H1 (cell line): ENCODE measurements around the gene KIF5C. TPM values are rescaled to one million over a fixed set of nuclear protein-coding genes. Genes with fewer than 3 reads are reported as not detected.

Experiments used
- CTCF ChIA-PET: fragments of 300-600 bp; sonication (Branson Sonifier 250); formaldehyde crosslinking; loops from one replicate; lab custom pipeline; 2021; ENCODE audit not compliant: partially characterized antibody; lab: Charles Lee
- POLR2A ChIA-PET: fragments of 300-600 bp; sonication (Branson Sonifier 250); formaldehyde crosslinking; loops from one replicate; lab custom pipeline; 2021; ENCODE audit warnings: inconsistent platforms; ENCODE audit not compliant: partially characterized antibody; lab: Charles Lee
- DNase-seq, 2 experiments: peaks; one replicate each; pipeline versions ENCODE4 v3.0.0 to v3.0.0-alpha.2; 2010 to 2022; ENCODE audit warnings: low spot score in 2 of 2, low read depth in 1 of 2, mixed read lengths in 1 of 2
- FAIRE-seq: peaks from 2 replicates; lab custom pipeline; 2011; peaks lifted over from hg19 to GRCh38; lab: Jason Lieb, UNC
- H2AFZ ChIP-seq: 2 replicates; pipeline ENCODE4 v1.8.1; 2012; ENCODE audit warnings: low read length, inconsistent platforms
- H2AK5ac ChIP-seq: 2 replicates; pipeline ENCODE4 v1.6.1; 2013; ENCODE audit warnings: low read depth, low read length
- H2BK120ac ChIP-seq: replicated peaks from 2 replicates; pipeline ENCODE3; 2013; ENCODE audit warnings: low read depth, low read length, inconsistent platforms
- H2BK12ac ChIP-seq: 2 replicates; pipeline ENCODE4 v1.6.1; 2013; ENCODE audit warnings: low read depth, low read length
- H2BK15ac ChIP-seq: 2 replicates; pipeline ENCODE4 v1.6.1; 2013; ENCODE audit warnings: low read length
- H2BK20ac ChIP-seq: 2 replicates; pipeline ENCODE4 v1.6.1; 2013; ENCODE audit warnings: low read length
- H2BK5ac ChIP-seq: 2 replicates; pipeline ENCODE4 v1.6.1; 2013; ENCODE audit warnings: low read depth, low read length
- H3K14ac ChIP-seq: 2 replicates; pipeline ENCODE4 v1.6.1; 2013; ENCODE audit warnings: inconsistent platforms; ENCODE audit not compliant: insufficient read length
- H3K18ac ChIP-seq: 2 replicates; pipeline ENCODE4 v1.6.1; 2013; ENCODE audit warnings: low read length; ENCODE audit errors: extremely low read depth
- H3K23ac ChIP-seq: 2 replicates; pipeline ENCODE4 v1.6.1; 2013; ENCODE audit warnings: inconsistent platforms; ENCODE audit not compliant: insufficient read length
- H3K23me2 ChIP-seq: 2 replicates; pipeline ENCODE4 v1.6.1; 2013; ENCODE audit warnings: low read depth, low read length
- H3K27ac ChIP-seq: 2 replicates; pipeline ENCODE4 v1.6.1; 2011; ENCODE audit warnings: low read depth, low read length, inconsistent platforms
- H3K27me3 ChIP-seq, 4 experiments: replicated peaks in 1 of 4; 1 replicate in 1 of 4; 2 replicates in 3 of 4; pipeline versions ENCODE4 v1.6.1 to v1.8.1; 2011 to 2013; ENCODE audit warnings: low read length in 3 of 4, mild to moderate bottlenecking in 3 of 4, inconsistent platforms in 2 of 4, mixed read lengths in 2 of 4, moderate library complexity in 1 of 4; ENCODE audit not compliant: control insufficient read depth in 3 of 4, insufficient read depth in 3 of 4; ENCODE audit errors: extremely low read depth in 1 of 4
- H3K36me3 ChIP-seq, 4 experiments: 2 replicates each; pipeline versions ENCODE4 v1.6.1 to v1.8.1; 2011 to 2013; ENCODE audit warnings: mild to moderate bottlenecking in 4 of 4, low read length in 3 of 4, moderate library complexity in 2 of 4, control low read depth in 1 of 4, inconsistent platforms in 1 of 4; ENCODE audit not compliant: insufficient read depth in 4 of 4, control insufficient read depth in 2 of 4
- H3K4ac ChIP-seq: replicated peaks from 2 replicates; pipeline ENCODE3; 2013; ENCODE audit warnings: low read length, low read depth, mixed read lengths, inconsistent platforms; ENCODE audit not compliant: insufficient read length
- H3K4me1 ChIP-seq, 4 experiments: replicated peaks in 1 of 4; 1 replicate in 1 of 4; 2 replicates in 3 of 4; pipeline versions ENCODE4 v1.6.1 to v1.8.1; 2011 to 2013; ENCODE audit warnings: low read length in 3 of 4, inconsistent platforms in 2 of 4, mixed read lengths in 1 of 4; ENCODE audit not compliant: insufficient read depth in 4 of 4, control insufficient read depth in 3 of 4
- H3K4me2 ChIP-seq, 2 experiments: 2 replicates each; pipeline versions ENCODE4 v1.6.1 to v1.8.1; 2011 to 2013; ENCODE audit warnings: low read depth in 2 of 2, low read length in 2 of 2, control low read depth in 1 of 2, inconsistent platforms in 1 of 2, mild to moderate bottlenecking in 1 of 2; ENCODE audit not compliant: insufficient read depth in 1 of 2
- H3K4me3 ChIP-seq, 4 experiments: fragments of 200-600, 300-600 bp in 1 of 4; sonication (generic), shearing (Covaris generic), sonication (Bioruptor Twin) in 1 of 4; 2 replicates each; pipeline versions ENCODE4 v1.5.1 to v1.8.1; 2011 to 2016; ENCODE audit warnings: low read length in 4 of 4, low read depth in 3 of 4, control low read depth in 2 of 4, inconsistent platforms in 2 of 4, mild to moderate bottlenecking in 2 of 4, mixed read lengths in 1 of 4, moderate library complexity in 1 of 4; ENCODE audit not compliant: insufficient read depth in 2 of 4; ENCODE audit errors: extremely low read depth in 1 of 4
- H3K56ac ChIP-seq: replicated peaks from 2 replicates; pipeline ENCODE3; 2013; ENCODE audit warnings: low read depth, mild to moderate bottlenecking, mixed read lengths, low read length, inconsistent platforms; ENCODE audit not compliant: insufficient read length
- H3K79me1 ChIP-seq: 2 replicates; pipeline ENCODE4 v1.6.1; 2013; ENCODE audit warnings: low read depth, low read length, control low read depth
- H3K79me2 ChIP-seq, 2 experiments: 2 replicates each; pipeline versions ENCODE4 v1.6.1 to v1.8.1; 2012 to 2013; ENCODE audit warnings: low read length in 2 of 2, mild to moderate bottlenecking in 2 of 2, inconsistent platforms in 1 of 2; ENCODE audit not compliant: insufficient read depth in 2 of 2, control insufficient read depth in 1 of 2
- H3K9ac ChIP-seq, 4 experiments: replicated peaks in 1 of 4; 1 replicate in 1 of 4; 2 replicates in 3 of 4; pipeline versions ENCODE4 v1.6.1 to v1.8.1; 2011 to 2013; ENCODE audit warnings: low read depth in 3 of 4, low read length in 3 of 4, control low read depth in 2 of 4, mild to moderate bottlenecking in 2 of 4, moderate library complexity in 2 of 4, inconsistent platforms in 1 of 4; ENCODE audit errors: extremely low read depth in 1 of 4
- H3K9me3 ChIP-seq, 2 experiments: 2 replicates each; pipeline versions ENCODE4 v1.6.1 to v1.8.1; 2012 to 2013; ENCODE audit warnings: mild to moderate bottlenecking in 2 of 2, moderate library complexity in 2 of 2, control low read depth in 1 of 2, inconsistent platforms in 1 of 2, low read depth in 1 of 2, low read length in 1 of 2, mixed read lengths in 1 of 2; ENCODE audit not compliant: insufficient read depth in 2 of 2
- H4K20me1 ChIP-seq, 2 experiments: replicated peaks in 1 of 2; 2 replicates each; pipeline versions ENCODE3 to v1.8.1; 2011 to 2013; ENCODE audit warnings: inconsistent platforms in 2 of 2, low read length in 2 of 2, mild to moderate bottlenecking in 1 of 2; ENCODE audit not compliant: insufficient read depth in 2 of 2, control insufficient read depth in 1 of 2
- H4K5ac ChIP-seq: 2 replicates; pipeline ENCODE4 v1.6.1; 2013; ENCODE audit warnings: low read length, low read depth, mixed read lengths, inconsistent platforms; ENCODE audit not compliant: insufficient read length
- H4K8ac ChIP-seq: 2 replicates; pipeline ENCODE4 v1.8.0; 2013; ENCODE audit warnings: mild to moderate bottlenecking, moderate library complexity, low read length, inconsistent platforms; ENCODE audit not compliant: insufficient read depth; ENCODE audit errors: extremely low read depth
- H4K91ac ChIP-seq: replicated peaks from 2 replicates; pipeline ENCODE3; 2013; ENCODE audit warnings: low read length, mixed read lengths, inconsistent platforms; ENCODE audit not compliant: insufficient read length
- ASH2L ChIP-seq: fragments of 200-600, 300-600 bp; sonication (generic); IDR thresholded peaks from one replicate; pipeline ENCODE4 v1.7.1; 2017; ENCODE audit warnings: low read length
- BCL11A ChIP-seq, 2 experiments: IDR thresholded peaks; one replicate each; pipeline ENCODE4 v1.6.1; 2011; ENCODE audit warnings: low read depth in 2 of 2, low read length in 2 of 2, mild to moderate bottlenecking in 2 of 2
- BRCA1 ChIP-seq: IDR thresholded peaks from 2 replicates; pipeline ENCODE4 v1.6.1; 2012; ENCODE audit warnings: low read depth, low read length, improper control_type of control experiment
- CTCF ChIP-seq, 3 experiments: IDR thresholded peaks; 1 replicate in 2 of 3; 2 replicates in 1 of 3; pipeline versions ENCODE4 v1.5.1 to v1.6.1; 2011; ENCODE audit warnings: low read length in 3 of 3, mild to moderate bottlenecking in 3 of 3, inconsistent platforms in 2 of 3, low read depth in 1 of 3, moderate library complexity in 1 of 3; ENCODE audit not compliant: insufficient read depth in 1 of 3; ENCODE audit errors: control extremely low read depth in 1 of 3
- HDAC2 ChIP-seq, 2 experiments: fragments of 300-600 bp in 1 of 2; sonication (generic) in 1 of 2; IDR thresholded peaks; 2 replicates each; pipeline ENCODE4 v1.6.1; 2011 to 2012; ENCODE audit warnings: low read depth in 2 of 2, low read length in 2 of 2, mild to moderate bottlenecking in 2 of 2, moderate library complexity in 2 of 2, borderline replicate concordance in 1 of 2, inconsistent platforms in 1 of 2
- JUN ChIP-seq: IDR thresholded peaks from 2 replicates; pipeline ENCODE4 v1.6.1; 2011; ENCODE audit warnings: low read depth, mild to moderate bottlenecking, improper control_type of control experiment, low read length
- SP2 ChIP-seq: IDR thresholded peaks from 2 replicates; pipeline ENCODE4 v1.6.1; 2012; ENCODE audit warnings: mild to moderate bottlenecking, low read length, inconsistent platforms
- TEAD4 ChIP-seq: IDR thresholded peaks from 2 replicates; pipeline ENCODE4 v1.6.1; 2012; ENCODE audit warnings: low read depth, low read length, inconsistent platforms, mixed read lengths
- WGBS, 2 experiments: shearing (Covaris generic) in 1 of 2; methylation state at CpG; one replicate each; pipeline versions ENCODE4 v1.1.6 to v1.1.7; 2013 to 2015; ENCODE audit warnings: low lambda C conversion rate in 2 of 2, mixed read lengths in 2 of 2, inconsistent platforms in 1 of 2, low coverage in 1 of 2, missing lambda C conversion rate in 1 of 2; ENCODE audit not compliant: insufficient replicate concordance in 2 of 2, insufficient coverage in 1 of 2, insufficient read length in 1 of 2; ENCODE audit errors: extremely low coverage in 1 of 2, missing lambda C conversion rate in 1 of 2; 5-methylcytosine and 5-hydroxymethylcytosine counted together
- polyA plus RNA-seq, 7 experiments: library from polyadenylated mRNA; depleted of rRNA in 3 of 7; stranded (reverse) in 5 of 7; unstranded in 2 of 7; fragments of >200 nt in 5 of 7; fragments of 200-250 nt in 2 of 7; gene quantifications; 1 replicate in 5 of 7; 2 replicates in 1 of 7; 4 replicates in 1 of 7; pipeline versions ENCODE4 v1.2.1 to v1.2.3, GENCODE V29; 2011 to 2013; ENCODE audit warnings: missing spikeins in 2 of 7, mixed read lengths in 2 of 7
- total RNA-seq: library from RNA; stranded (reverse); fragmentation: NEBNext Ultra II Directional; extraction: Animal tissue kit (Norgen Biotek cat#: 25700); gene quantifications from 2 replicates; pipeline ENCODE4 v1.2.1, GENCODE V29; 2021

KIF5C gene
- total and polyA plus RNA-seq, 2 of the 8 experiments (the other 6 are each of a cell fraction or from before 2014, with no cell fraction given), result 16.3 to 66.4 TPM

DNA sequence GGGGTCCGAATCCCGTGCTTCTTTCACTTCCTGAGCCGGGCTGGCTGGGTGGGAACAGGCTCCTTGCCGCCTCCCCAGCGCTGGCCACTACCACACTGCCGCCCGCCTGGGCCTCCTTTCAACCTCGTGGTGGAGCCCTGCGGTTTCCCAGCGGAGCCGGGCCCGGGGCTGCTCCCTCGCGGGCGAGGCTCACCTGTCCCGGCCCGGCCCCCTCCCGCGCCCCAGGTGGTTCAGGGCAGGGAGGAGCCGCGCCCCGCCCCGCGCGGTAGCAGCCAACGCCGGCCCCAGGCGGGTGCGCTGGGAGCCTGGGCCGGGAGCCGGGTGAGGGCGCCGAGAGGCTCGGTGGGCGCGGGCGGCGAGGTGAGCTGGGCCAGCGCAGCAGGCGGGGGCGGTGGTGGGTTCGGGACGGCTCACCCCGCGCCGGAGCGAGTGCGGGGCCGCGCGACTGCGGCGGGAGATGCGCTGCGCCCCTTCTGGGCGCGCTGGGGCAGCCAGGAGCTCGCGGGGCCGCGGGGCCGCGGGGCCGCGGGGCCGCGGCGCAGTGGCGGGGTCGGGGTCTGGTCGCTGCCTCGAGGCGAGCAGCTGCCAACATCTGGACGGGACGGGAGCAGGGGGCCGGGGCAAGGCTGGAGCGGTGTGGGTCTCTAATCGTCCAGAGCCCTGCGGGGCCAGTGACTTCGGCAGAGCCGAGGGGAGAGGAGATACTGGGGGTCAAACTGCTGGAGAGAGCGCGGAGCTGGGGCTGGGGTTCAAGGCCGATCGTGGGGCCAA lies 163.6 kb downstream of the KIF5C start, which contains the start of gene LYPD6B:
TSS of gene LYPD6B (plus strand) at position 258 of the 771 bp plus-strand sequence. CDS start 92,250 bp downstream, outside the sequence.
- Histone ChIP-seq H3K4me1 (peaks cover under 1 to 5% (median 2%) of the 10 kb centered on the region in 4 experiments; a peak in 5 of 7 replicates), H3K23ac (no peak within 1 kb of the TSS), H3K4me3 (peak within 1 kb of the TSS; percentile 36 to 64 (median 50)), H4K20me1 (peaks cover 2 to 4% of the 10 kb centered on the region in 2 experiments), H3K27me3 (peaks cover 0 to 25% (median 16%) of the 10 kb centered on the region in 4 experiments; a peak in 6 of 7 replicates), H3K79me1 (no peaks in the 10 kb centered on the region), H3K36me3 (no peaks in the 10 kb centered on the region), H3K27ac (no peak within 1 kb of the TSS), H3K14ac (no peak within 1 kb of the TSS), H2AK5ac (no peak within 1 kb of the TSS), H3K9me3 (no peaks in the 10 kb centered on the region), H3K18ac (no peak within 1 kb of the TSS), H2BK5ac (no peak within 1 kb of the TSS), H4K91ac (no peak within 1 kb of the TSS), H2BK120ac (no peak within 1 kb of the TSS), H4K8ac (no peak within 1 kb of the TSS), H3K4ac (no peak within 1 kb of the TSS), H2AFZ (peak within 1 kb of the TSS; percentile 62; the same call in 1 of the 2 replicates), H3K4me2 (peak within 1 kb of the TSS; percentile 55 to 84), H2BK15ac (no peak within 1 kb of the TSS), H3K23me2 (peaks cover 8% of the 10 kb centered on the region; the same call in 1 of the 2 replicates), H2BK20ac (no peak within 1 kb of the TSS), H3K9ac (peak within 1 kb of the TSS in 2 of 4 experiments; percentile 2 to 46; a peak in 1 of 7 replicates), H3K79me2 (no peaks in the 10 kb centered on the region), H2BK12ac (no peak within 1 kb of the TSS), H4K5ac (no peak within 1 kb of the TSS), H3K56ac (no peak within 1 kb of the TSS)
- CTCF ChIA-PET, result interaction anchor here (0.6 to 22.0 kb wide), 40 partner anchors 9 to 868 kb away, joined by 3 to 277 read pairs (median 4); no protein-coding TSS in a partner anchor
- DNase-seq, result peak in 1 of 2 experiments; percentile 82
- FAIRE-seq, result no peak
- WGBS, 2 experiments, result 2% methylated on average over 38 of the region's 85 CpGs; no CpG with 5 or more reads in 1 of the 2 experiments
- POLR2A ChIA-PET, result interaction anchor here (0.9 to 1.5 kb wide), 6 partner anchors 12 to 424 kb away, joined by 3 read pairs; no protein-coding TSS in a partner anchor
- TF ChIP-seq HDAC2 (IDR thresholded peaks at IDR 0.05; ENCODE audit: borderline replicate concordance in 1 of 2, low read depth in 2 of 2, low read length in 2 of 2) (no peak), BRCA1 (no peak), BCL11A (IDR thresholded peaks at IDR 0.05; ENCODE audit: low read depth in 2 of 2, low read length in 2 of 2) (no peak), ASH2L (peak; percentile 57), JUN (no peak), TEAD4 (no peak), CTCF (IDR thresholded peaks at IDR 0.05; ENCODE audit: control extremely low read depth in 1 of 3, insufficient read depth in 1 of 3, low read depth in 1 of 3, low read length in 3 of 3) (0 out of 4 replicates have a peak, but pooled peaks of 1 of the 3 experiments have one; percentile 6), SP2 (no peak)
